ENCODE results near the gene TEX13C. TPM values are rescaled to one million over a fixed set of nuclear protein-coding genes. Genes with fewer than 3 reads are reported as not detected.

The TEX13C gene
- total RNA-seq (2021; fragmentation: NEBNext Ultra II Directional; extraction: Animal tissue kit (Norgen Biotek cat#: 25700)) (0.09 and 0.10 TPM in 2 replicates), polyA plus RNA-seq (2011; rRNA removed) (0.02 and 0.03 TPM in 2 replicates), polyA minus RNA-seq (2011; rRNA and poly(A)+ RNA removed) (0.02 TPM in 1 of 2 replicates, not detected in the other)
- polyA plus RNA-seq (2011; cell fraction: cytosol; rRNA removed): 0.06 TPM
- polyA plus RNA-seq (2011; cell fraction: nucleus; rRNA removed): 0.04 TPM
- 0.04 to 0.08 TPM (median 0.07 TPM) in 4 replicates for polyA plus RNA-seq (2012, experiment 1 of 2)
- polyA plus RNA-seq (2012, experiment 2 of 2): not detected
- polyA plus RNA-seq (2013, experiment 1 of 2): 0.08 TPM
- polyA plus RNA-seq (2013, experiment 2 of 2): 0.11 TPM
- polyA minus RNA-seq (2011; cell fraction: cytosol; rRNA and poly(A)+ RNA removed): not detected
- polyA minus RNA-seq (2011; cell fraction: nucleus; rRNA and poly(A)+ RNA removed): not detected
- long read RNA-seq, experiment 1: 0 reads
- long read RNA-seq, experiment 2: 0 reads

- Histone ChIP-seq H3K23me2 (ENCODE audit: low read depth, low read length) (no peaks in the 10 kb centered on the region), H4K5ac (ENCODE audit: insufficient read length, low read depth, low read length) (no peak within 1 kb of the TSS), H2BK5ac (ENCODE audit: low read depth, low read length) (no peak within 1 kb of the TSS), H3K4me2 (ENCODE audit: insufficient read depth in 1 of 2, low read depth in 2 of 2, low read length in 2 of 2) (no peak within 1 kb of the TSS), H2BK15ac (ENCODE audit: low read length) (no peak within 1 kb of the TSS), H2AFZ (ENCODE audit: low read length) (no peak within 1 kb of the TSS), H2BK120ac (replicated peaks; ENCODE audit: low read depth, low read length) (no peak within 1 kb of the TSS), H4K8ac (ENCODE audit: extremely low read depth, insufficient read depth, low read length) (no peak within 1 kb of the TSS), H3K56ac (replicated peaks; ENCODE audit: insufficient read length, low read depth, low read length) (no peak within 1 kb of the TSS), H3K36me3 (ENCODE audit: control insufficient read depth in 2 of 4, insufficient read depth in 4 of 4, low read length in 3 of 4) (no peaks in the 10 kb centered on the region), H3K9ac (replicated peaks in 1 of 4; ENCODE audit: extremely low read depth in 1 of 4, low read depth in 3 of 4, low read length in 3 of 4) (no peak within 1 kb of the TSS), H2AK5ac (ENCODE audit: low read depth, low read length) (no peak within 1 kb of the TSS), H4K20me1 (replicated peaks in 1 of 2; ENCODE audit: control insufficient read depth in 1 of 2, insufficient read depth in 2 of 2, low read length in 2 of 2) (no peaks in the 10 kb centered on the region), H3K23ac (ENCODE audit: insufficient read length) (no peak within 1 kb of the TSS), H3K4ac (replicated peaks; ENCODE audit: insufficient read length, low read depth, low read length) (no peak within 1 kb of the TSS), H4K91ac (replicated peaks; ENCODE audit: insufficient read length, low read length) (no peak within 1 kb of the TSS), H3K4me1 (replicated peaks in 1 of 4; ENCODE audit: control insufficient read depth in 3 of 4, insufficient read depth in 4 of 4, low read length in 3 of 4) (no peaks in the 10 kb centered on the region), H3K9me3 (ENCODE audit: insufficient read depth in 2 of 2, low read depth in 1 of 2, low read length in 1 of 2) (no peaks in the 10 kb centered on the region; a peak in 1 of 4 replicates), H3K79me1 (ENCODE audit: low read depth, low read length) (no peaks in the 10 kb centered on the region), H3K18ac (ENCODE audit: extremely low read depth, low read length) (no peak within 1 kb of the TSS), H2BK20ac (ENCODE audit: low read length) (no peak within 1 kb of the TSS), H3K14ac (ENCODE audit: insufficient read length) (no peak within 1 kb of the TSS), H3K4me3 (ENCODE audit: extremely low read depth in 1 of 4, insufficient read depth in 2 of 4, low read depth in 3 of 4, low read length in 4 of 4) (no peak within 1 kb of the TSS), H2BK12ac (ENCODE audit: low read depth, low read length) (no peak within 1 kb of the TSS), H3K27ac (ENCODE audit: low read depth, low read length) (no peak within 1 kb of the TSS), H3K27me3 (replicated peaks in 1 of 4; ENCODE audit: control insufficient read depth in 3 of 4, extremely low read depth in 1 of 4, insufficient read depth in 3 of 4, low read length in 3 of 4) (no peaks in the 10 kb centered on the region), H3K79me2 (ENCODE audit: control insufficient read depth in 1 of 2, insufficient read depth in 2 of 2, low read length in 2 of 2) (no peaks in the 10 kb centered on the region)
- 96% methylated on average over 9 of the region's 45 CpGs; no CpG with 5 or more reads in 1 of the 2 experiments for WGBS, 2 experiments (ENCODE audit: extremely low coverage in 1 of 2, insufficient coverage in 1 of 2, insufficient read length in 1 of 2, insufficient replicate concordance in 2 of 2, low coverage in 1 of 2, low lambda C conversion rate in 2 of 2, missing lambda C conversion rate in 1 of 2)
- DNase-seq (ENCODE audit: low read depth in 1 of 2, low spot score in 2 of 2) (no peak), FAIRE-seq (no peak)
- ChIA-PET CTCF (ENCODE audit: partially characterized antibody) (interaction anchor here (1.1 to 1.8 kb wide), 2 partner anchors 11 to 114 kb away, joined by 3 to 4 read pairs; no protein-coding TSS in a partner anchor), POLR2A (ENCODE audit: partially characterized antibody) (no interaction called here)
- TF ChIP-seq ASH2L (IDR thresholded peaks at IDR 0.05; ENCODE audit: low read length) (no peak), BACH1 (IDR thresholded peaks at IDR 0.05; ENCODE audit: low read length) (0 out of 2 replicates have a peak, but pooled peaks have one; percentile 23), MAFK (IDR thresholded peaks at IDR 0.05; ENCODE audit: low read depth, low read length) (peak; percentile 16; the same call in 1 of the 2 replicates), SRF (IDR thresholded peaks at IDR 0.05; ENCODE audit: low read depth, low read length) (no peak), TEAD4 (IDR thresholded peaks at IDR 0.05; ENCODE audit: low read depth, low read length) (no peak), SIRT6 (IDR thresholded peaks at IDR 0.05; ENCODE audit: low read length) (no peak), KDM4A (IDR thresholded peaks at IDR 0.05; ENCODE audit: low read depth, low read length, severe bottlenecking) (no peak), RAD21 (IDR thresholded peaks at IDR 0.05 in 1 of 2, conservative IDR thresholded peaks at IDR 0.05 in 1 of 2; ENCODE audit: low read depth in 2 of 2, low read length in 2 of 2) (peak; percentile 11 to 41; a peak in 3 of 4 replicates), CBX8 (IDR thresholded peaks at IDR 0.05; ENCODE audit: borderline replicate concordance, low read depth, low read length) (no peak)
These were observed at the start of gene TEX13C for GRCh38 chrX:125319646-125320521. TEX13C (plus strand) TSS chrX:125319871; CDS start chrX:125320120, 249 bp downstream.

All from H1 (cell line).